ENCODE measurements around the gene CERS6. TPM values are rescaled to one million over a fixed set of nuclear protein-coding genes. Genes with fewer than 3 reads are reported as not detected.

CERS6 gene
- total RNA-seq, 1 experiment from 2014 or later = 8.3 TPM

DNA sequence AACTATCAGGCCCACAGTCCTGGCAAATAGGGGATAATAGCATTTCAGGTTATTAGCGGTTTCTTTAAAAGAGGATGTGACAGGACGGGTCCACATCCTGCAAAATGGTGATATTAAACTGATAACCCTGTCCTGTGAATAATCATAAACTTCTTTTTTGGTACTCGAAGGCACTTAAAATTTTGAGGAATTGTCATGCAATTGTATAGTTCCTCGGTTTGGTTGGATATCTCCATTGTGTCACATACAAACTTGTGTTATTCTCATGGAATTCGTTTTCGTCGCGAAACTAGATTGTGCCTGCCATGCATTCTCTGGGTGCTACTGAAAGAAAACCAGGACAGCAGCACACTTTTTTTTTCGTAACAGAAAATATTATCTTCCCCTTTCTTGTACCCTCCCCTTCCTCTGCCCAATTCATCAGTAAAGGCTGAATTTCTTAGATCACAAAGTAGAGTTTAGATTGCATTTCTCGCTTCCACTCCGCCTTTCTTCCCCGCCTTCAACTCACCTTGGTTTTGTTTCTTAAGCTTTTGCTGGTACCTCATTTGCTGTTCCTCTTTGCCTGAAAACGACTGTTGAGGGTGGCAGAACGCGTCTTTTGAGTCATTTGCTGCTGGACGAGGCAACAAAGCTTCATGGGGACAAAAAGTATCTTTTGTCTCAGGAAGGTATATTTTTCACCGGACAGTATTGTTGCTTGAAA, 1.3 kb downstream of the CERS6 start:
- BruUV-seq (replicated peaks) = TSS peak; percentile 32
- H3K9me2 ChIP-seq (ENCODE audit: insufficient read depth) = no peaks in the 10 kb centered on the region
- CTCF ChIA-PET = no interaction called here
- TF ChIP-seq, protein P1, sequence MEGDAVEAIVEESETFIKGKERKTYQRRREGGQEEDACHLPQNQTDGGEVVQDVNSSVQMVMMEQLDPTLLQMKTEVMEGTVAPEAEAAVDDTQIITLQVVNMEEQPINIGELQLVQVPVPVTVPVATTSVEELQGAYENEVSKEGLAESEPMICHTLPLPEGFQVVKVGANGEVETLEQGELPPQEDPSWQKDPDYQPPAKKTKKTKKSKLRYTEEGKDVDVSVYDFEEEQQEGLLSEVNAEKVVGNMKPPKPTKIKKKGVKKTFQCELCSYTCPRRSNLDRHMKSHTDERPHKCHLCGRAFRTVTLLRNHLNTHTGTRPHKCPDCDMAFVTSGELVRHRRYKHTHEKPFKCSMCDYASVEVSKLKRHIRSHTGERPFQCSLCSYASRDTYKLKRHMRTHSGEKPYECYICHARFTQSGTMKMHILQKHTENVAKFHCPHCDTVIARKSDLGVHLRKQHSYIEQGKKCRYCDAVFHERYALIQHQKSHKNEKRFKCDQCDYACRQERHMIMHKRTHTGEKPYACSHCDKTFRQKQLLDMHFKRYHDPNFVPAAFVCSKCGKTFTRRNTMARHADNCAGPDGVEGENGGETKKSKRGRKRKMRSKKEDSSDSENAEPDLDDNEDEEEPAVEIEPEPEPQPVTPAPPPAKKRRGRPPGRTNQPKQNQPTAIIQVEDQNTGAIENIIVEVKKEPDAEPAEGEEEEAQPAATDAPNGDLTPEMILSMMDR (conservative IDR thresholded peaks at IDR 0.05) = no peak
- TF ChIP-seq EZH2 (IDR thresholded peaks at IDR 0.05; ENCODE audit: low read depth) = no peak
- H3K4me1 ChIP-seq (replicated peaks; ENCODE audit: insufficient read depth) = peaks cover 12% of the 10 kb centered on the region
- H4K20me1 ChIP-seq (ENCODE audit: insufficient read depth) = no peaks in the 10 kb centered on the region
- POLR2A ChIA-PET (ENCODE audit: unreplicated experiment) = no interaction called here
- peak overlapping the region; percentile 88 for H3K4me3 ChIP-seq
- peak overlapping the region; percentile 91 for H2AFZ ChIP-seq
- peak overlapping the region; percentile 75 for H3K4me2 ChIP-seq
- peaks cover 3% of the 10 kb centered on the region; the same call in 1 of the 2 replicates for H3F3A ChIP-seq (ENCODE audit: insufficient read depth, low read depth)
- DNase-seq = no peak
- H3K27me3 ChIP-seq (ENCODE audit: insufficient read depth, low read depth) = no peaks in the 10 kb centered on the region
- no peak overlapping the region for H3K27ac ChIP-seq
- no peaks in the 10 kb centered on the region for H3K36me3 ChIP-seq (ENCODE audit: low read depth)
- intact Hi-C loops (cut with micrococcal nuclease; ENCODE audit: unreplicated experiment) = loop anchor here (5.0 to 10.0 kb wide), 2 partner anchors 90 to 227 kb away; no protein-coding TSS in a partner anchor
- no peaks in the 10 kb centered on the region for H3K9me3 ChIP-seq (ENCODE audit: insufficient read depth, low read depth)
- H3K79me2 ChIP-seq (ENCODE audit: low read depth) = peaks cover 25% of the 10 kb centered on the region

DNA sequence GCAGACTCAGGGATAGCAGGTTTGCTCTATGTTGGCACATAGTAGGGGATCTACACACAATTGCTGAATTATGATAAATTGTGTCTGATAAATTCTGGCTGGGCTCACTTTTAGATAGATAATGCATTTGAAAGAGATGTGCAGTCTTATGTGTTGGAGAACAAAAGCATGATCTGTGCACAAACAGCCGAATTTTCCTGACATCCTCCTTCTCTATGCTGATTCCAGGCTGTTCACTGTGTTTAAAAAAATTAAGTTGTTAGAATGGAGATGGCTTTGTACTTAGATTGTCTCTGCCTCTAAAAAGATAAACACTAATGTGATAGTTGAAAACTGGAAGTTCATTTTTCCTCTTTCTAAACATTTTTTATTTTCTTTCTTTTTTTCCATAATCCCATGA, 2.1 kb downstream of the CERS6 start:
- Histone ChIP-seq H3K79me2 (ENCODE audit: low read depth) (peaks cover 31% of the 10 kb centered on the region), H3K4me3 (peak overlapping the region; percentile 88; the same call in 1 of the 2 replicates), H3F3A (ENCODE audit: insufficient read depth, low read depth) (peaks cover 3% of the 10 kb centered on the region; the same call in 1 of the 2 replicates), H3K4me2 (peak overlapping the region; percentile 75), H2AFZ (no peak overlapping the region), H3K27ac (no peak overlapping the region), H3K9me2 (ENCODE audit: insufficient read depth) (no peaks in the 10 kb centered on the region), H3K36me3 (ENCODE audit: low read depth) (no peaks in the 10 kb centered on the region), H4K20me1 (ENCODE audit: insufficient read depth) (no peaks in the 10 kb centered on the region), H3K9me3 (ENCODE audit: insufficient read depth, low read depth) (no peaks in the 10 kb centered on the region), H3K4me1 (replicated peaks; ENCODE audit: insufficient read depth) (peaks cover 12% of the 10 kb centered on the region), H3K27me3 (ENCODE audit: insufficient read depth, low read depth) (no peaks in the 10 kb centered on the region)
- POLR2A ChIA-PET (ENCODE audit: unreplicated experiment) = no interaction called here
- intact Hi-C loops (cut with micrococcal nuclease; ENCODE audit: unreplicated experiment) = loop anchor here (5.0 to 10.0 kb wide), 2 partner anchors 89 to 227 kb away; no protein-coding TSS in a partner anchor
- CTCF ChIA-PET = no interaction called here
- BruUV-seq (replicated peaks) = no TSS peak
- TF ChIP-seq, protein P1 (conservative IDR thresholded peaks at IDR 0.05) = no peak
- TF ChIP-seq EZH2 (IDR thresholded peaks at IDR 0.05; ENCODE audit: low read depth) = no peak
- DNase-seq = no peak

- intact Hi-C loops (cut with micrococcal nuclease; ENCODE audit: unreplicated experiment) = loop anchor here (5.0 to 10.0 kb wide), 2 partner anchors 88 to 226 kb away; no protein-coding TSS in a partner anchor
- peaks cover 31% of the 10 kb centered on the region for H3K79me2 ChIP-seq (ENCODE audit: low read depth)
- no peaks in the 10 kb centered on the region for H3K9me3 ChIP-seq (ENCODE audit: insufficient read depth, low read depth)
- no peak overlapping the region; the same call in 1 of the 2 replicates for H3K4me2 ChIP-seq
- H2AFZ ChIP-seq = no peak overlapping the region
- ChIA-PET POLR2A (ENCODE audit: unreplicated experiment) (no interaction called here), CTCF (no interaction called here)
- H3K36me3 ChIP-seq (ENCODE audit: low read depth) = no peaks in the 10 kb centered on the region
- BruUV-seq (replicated peaks) = no TSS peak
- no peaks in the 10 kb centered on the region for H4K20me1 ChIP-seq (ENCODE audit: insufficient read depth)
- H3K4me1 ChIP-seq (replicated peaks; ENCODE audit: insufficient read depth) = peaks cover 12% of the 10 kb centered on the region
- H3K4me3 ChIP-seq = no peak overlapping the region
- no peak for DNase-seq
- no peaks in the 10 kb centered on the region for H3K27me3 ChIP-seq (ENCODE audit: insufficient read depth, low read depth)
- H3F3A ChIP-seq (ENCODE audit: insufficient read depth, low read depth) = peaks cover 3% of the 10 kb centered on the region; the same call in 1 of the 2 replicates
- TF ChIP-seq EZH2 (IDR thresholded peaks at IDR 0.05; ENCODE audit: low read depth) = no peak
- TF ChIP-seq, protein P1 (conservative IDR thresholded peaks at IDR 0.05) = no peak
- no peaks in the 10 kb centered on the region for H3K9me2 ChIP-seq (ENCODE audit: insufficient read depth)
- H3K27ac ChIP-seq = no peak overlapping the region
Observed at GRCh38 chr2:168459256-168459655, 3.2 kb downstream of the CERS6 start.
